Psoas muscle (tissue), 8 donors: ENCODE data around the gene FGFRL1. TPM values are rescaled to one million over a fixed set of nuclear protein-coding genes. Genes with fewer than 3 reads are reported as not detected.
"Not testable (repeated sequence)": the region's sequence is repeated elsewhere in the genome, so short reads cannot be mapped to it uniquely, and the experiment has no call there.

Experiments used
- ATAC-seq, 4 donors: fragments of 200-7000 bp; cut with Tn5 transposase; one replicate each; pipeline ENCODE4 v1.9.1; 2020; ENCODE audit warnings: moderate library complexity in 3 of 4, mild to moderate bottlenecking in 2 of 4
- DNase-seq, 2 donors: peaks; one replicate each; pipeline ENCODE4 v3.0.0-alpha.2; 2020
- H3K27ac ChIP-seq: fragments of 200-600 bp; one replicate; pipeline ENCODE4 v1.8.0; 2022
- H3K27me3 ChIP-seq, 3 donors: fragments of 200-600 bp in 1 of 3; one replicate each; pipeline versions ENCODE4 v1.6.1 to v1.8.0; 2013 to 2022; ENCODE audit warnings: low read length in 2 of 3, mild to moderate bottlenecking in 2 of 3, moderate library complexity in 1 of 3; ENCODE audit not compliant: insufficient read depth in 3 of 3
- H3K36me3 ChIP-seq, 2 donors: fragments of 200-600 bp in 1 of 2; one replicate each; pipeline versions ENCODE4 v1.6.1 to v1.8.0; 2013 to 2022; ENCODE audit warnings: low read depth in 1 of 2, mild to moderate bottlenecking in 1 of 2, moderate library complexity in 1 of 2; ENCODE audit not compliant: insufficient read depth in 1 of 2
- H3K4me1 ChIP-seq: fragments of 200-600 bp; one replicate; pipeline ENCODE4 v1.8.0; 2022
- H3K4me3 ChIP-seq: fragments of 200-600 bp; one replicate; pipeline ENCODE4 v1.8.0; 2022; ENCODE audit warnings: mild to moderate bottlenecking
- H3K9me3 ChIP-seq: fragments of 200-600 bp; one replicate; pipeline ENCODE4 v1.8.0; 2022
- WGBS, 3 donors: extraction: QIAGEN DNeasy Blood & Tissue Kit; methylation state at CpG; one replicate each; pipeline versions ENCODE4 v1.1.6 to v1.1.7; 2013; 5-methylcytosine and 5-hydroxymethylcytosine counted together
- intact Hi-C, 2 donors: fragments of 100-400 bp; cut with DNase I; formaldehyde crosslinking; loops; one replicate each; pipeline versions ENCODE4 v1.11.0 to v1.14.2; 2022
- polyA plus RNA-seq, 3 donors: library from polyadenylated mRNA; stranded (reverse); fragments of 200-250 nt; gene quantifications; one replicate each; pipeline ENCODE4 v1.2.3, GENCODE V29; 2013
- total RNA-seq, 4 donors: library from RNA; stranded (reverse); fragmentation: NEBNext Ultra II Directional in 2 of 4; extraction: Animal tissue kit (Norgen Biotek cat#: 25700) in 2 of 4; gene quantifications; one replicate each; pipeline versions ENCODE4 v1.2.1 to v1.2.4, GENCODE V29; 2021 to 2023
- TF ChIP-seq, protein P1 (sequence below): fragments of 200-600 bp; IDR thresholded peaks from one replicate; pipeline ENCODE4 v1.8.0; 2022; ENCODE audit warnings: antibody characterized with exemption
- donor health status: healthy with polysubstance abuse.
- donor health status: DM: no; HTN: no; CAD: no; lungs with moderate emphysema.
- donor health status: Bipolar disorder and iron deficiency.
- donor health status: healthy.
- donor health status: DM: yes; HTN: yes; CAD: no.
- donor health status: DM: no; HTN: no; CAD: no.
- donor health status: DM: no; HTN: no; CAD: no.
- donor health status: DM: yes; HTN: yes; CAD: no.

Gene FGFRL1
- total and polyA plus RNA-seq, 7 donors: 9.8 to 41.2 (median 15.5) TPM

- 40 to 54% (median 46%) methylated on average over 15 of the region's 15 CpGs for WGBS, 3 donors
- TF ChIP-seq, protein P1, sequence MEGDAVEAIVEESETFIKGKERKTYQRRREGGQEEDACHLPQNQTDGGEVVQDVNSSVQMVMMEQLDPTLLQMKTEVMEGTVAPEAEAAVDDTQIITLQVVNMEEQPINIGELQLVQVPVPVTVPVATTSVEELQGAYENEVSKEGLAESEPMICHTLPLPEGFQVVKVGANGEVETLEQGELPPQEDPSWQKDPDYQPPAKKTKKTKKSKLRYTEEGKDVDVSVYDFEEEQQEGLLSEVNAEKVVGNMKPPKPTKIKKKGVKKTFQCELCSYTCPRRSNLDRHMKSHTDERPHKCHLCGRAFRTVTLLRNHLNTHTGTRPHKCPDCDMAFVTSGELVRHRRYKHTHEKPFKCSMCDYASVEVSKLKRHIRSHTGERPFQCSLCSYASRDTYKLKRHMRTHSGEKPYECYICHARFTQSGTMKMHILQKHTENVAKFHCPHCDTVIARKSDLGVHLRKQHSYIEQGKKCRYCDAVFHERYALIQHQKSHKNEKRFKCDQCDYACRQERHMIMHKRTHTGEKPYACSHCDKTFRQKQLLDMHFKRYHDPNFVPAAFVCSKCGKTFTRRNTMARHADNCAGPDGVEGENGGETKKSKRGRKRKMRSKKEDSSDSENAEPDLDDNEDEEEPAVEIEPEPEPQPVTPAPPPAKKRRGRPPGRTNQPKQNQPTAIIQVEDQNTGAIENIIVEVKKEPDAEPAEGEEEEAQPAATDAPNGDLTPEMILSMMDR: no peak
- Histone ChIP-seq H3K27me3 (peaks cover 0 to 72% (median 15%) of the 10 kb centered on the region in 3 donors), H3K36me3 (no peaks in the 10 kb centered on the region), H3K27ac (no peak overlapping the region), H3K4me1 (peaks cover 7% of the 10 kb centered on the region), H3K9me3 (no peaks in the 10 kb centered on the region), H3K4me3 (no peak overlapping the region)
- ATAC-seq (no peak), DNase-seq (no peak)
- intact Hi-C loops: no loop called here
Measured at GRCh38 chr4:1052231-1052671, 40.8 kb downstream of the FGFRL1 start.

DNA sequence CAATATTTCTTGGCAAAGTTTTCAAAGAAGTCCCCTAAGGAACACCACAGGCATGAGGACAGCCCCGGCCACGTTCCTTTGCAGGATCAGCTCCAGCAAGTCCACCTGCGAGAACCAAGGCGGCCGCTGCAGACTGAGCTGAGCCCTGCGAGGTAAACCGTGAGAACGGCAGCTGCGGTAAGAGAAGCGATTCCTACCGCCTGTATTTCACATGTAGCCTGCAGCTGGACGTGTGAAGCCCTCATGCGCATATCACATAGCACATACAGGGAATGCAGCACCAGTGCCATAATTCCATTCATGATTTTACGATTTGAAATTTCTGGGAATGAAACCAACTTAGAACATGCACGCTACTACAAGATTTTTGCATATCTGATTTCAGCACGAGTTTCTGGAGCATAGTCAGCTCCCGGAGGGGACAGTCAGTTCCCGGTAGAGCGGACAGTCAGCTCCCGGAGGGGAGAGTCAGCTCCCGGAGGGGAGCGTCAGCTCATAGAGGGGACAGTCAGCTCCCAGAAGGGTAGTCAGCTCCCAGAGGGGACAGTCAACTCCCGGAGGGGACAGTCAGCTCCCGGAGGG is 41.7 kb downstream of the FGFRL1 start:
- Histone ChIP-seq H3K9me3 (no peaks in the 10 kb centered on the region), H3K4me3 (peak overlapping the region; percentile 13), H3K4me1 (peaks cover 7% of the 10 kb centered on the region), H3K27ac (no peak overlapping the region), H3K27me3 (peaks cover 0 to 71% (median 15%) of the 10 kb centered on the region in 3 donors), H3K36me3 (no peaks in the 10 kb centered on the region)
- intact Hi-C loops: no loop called here
- TF ChIP-seq, protein P1: no peak
- WGBS, 3 donors: 16 to 27% (median 18%) methylated on average over 24 of the region's 24 CpGs
- ATAC-seq: peak; percentile 39 to 83 (median 57)
- DNase-seq: no peak

DNA sequence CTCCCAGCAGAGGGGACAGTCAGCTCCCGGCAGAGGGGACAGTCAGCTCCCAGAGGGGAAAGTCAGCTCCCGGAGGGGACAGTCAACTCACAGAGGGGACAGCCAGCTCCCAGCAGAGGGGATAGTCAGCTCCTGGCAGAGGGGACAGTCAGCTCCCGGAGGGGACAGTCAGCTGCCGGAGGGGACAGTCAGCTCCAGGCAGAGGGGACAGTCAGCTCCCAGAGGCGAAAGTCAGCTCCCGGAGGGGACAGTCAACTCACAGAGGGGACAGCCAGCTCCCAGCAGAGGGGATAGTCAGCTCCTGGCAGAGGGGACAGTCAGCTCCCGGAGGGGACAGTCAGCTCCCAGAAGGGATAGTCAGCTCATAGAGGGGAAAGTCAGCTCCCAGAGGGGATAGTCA is 42.5 kb downstream of the FGFRL1 start:
- H3K9me3 ChIP-seq, intact Hi-C loops, H3K4me1 ChIP-seq, ATAC-seq, H3K36me3 ChIP-seq, DNase-seq, H3K4me3 ChIP-seq, H3K27ac ChIP-seq: not testable (repeated sequence)
- WGBS, 3 donors: 22 to 31% (median 28%) methylated on average over 6 to 7 of the region's 7 CpGs
- H3K27me3 ChIP-seq: peaks cover 0 to 71% (median 13%) of the 10 kb centered on the region in 3 donors

GRCh38 chr4:1054696-1055242 is 43.3 kb downstream of the FGFRL1 start:
- H3K4me3 ChIP-seq, H3K36me3 ChIP-seq, H3K4me1 ChIP-seq, H3K9me3 ChIP-seq, DNase-seq, intact Hi-C loops, ATAC-seq, H3K27ac ChIP-seq: not testable (repeated sequence)
- 25 to 43% methylated on average over 1 to 8 of the region's 11 CpGs; no CpG with 5 or more reads in 1 of the 3 donors for WGBS, 3 donors
- H3K27me3 ChIP-seq: peaks cover 0 to 63% (median 12%) of the 10 kb centered on the region in 3 donors

DNA sequence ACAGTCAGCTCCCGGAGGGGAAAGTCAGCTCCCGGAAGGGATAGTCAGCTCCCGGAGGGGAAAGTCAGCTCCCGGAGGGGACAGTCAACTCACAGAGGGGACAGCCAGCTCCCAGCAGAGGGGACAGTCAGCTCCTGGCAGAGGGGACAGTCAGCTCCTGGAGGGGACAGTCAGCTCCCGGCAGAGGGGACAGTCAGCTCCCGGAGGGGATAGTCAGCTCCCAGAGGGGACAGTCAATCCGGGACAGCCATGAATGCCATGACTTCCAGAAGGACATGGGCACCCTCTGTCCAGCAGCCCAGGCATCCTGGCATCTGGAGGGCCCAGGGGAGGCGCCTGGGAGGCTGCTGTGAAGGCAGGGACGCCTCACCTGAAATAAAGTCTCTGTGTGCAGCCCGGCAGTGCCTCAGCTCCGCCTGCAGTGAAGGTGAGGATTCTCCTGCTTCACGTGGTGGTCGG is 43.8 kb downstream of the FGFRL1 start:
- H3K4me3 ChIP-seq, H3K27ac ChIP-seq, H3K9me3 ChIP-seq, H3K36me3 ChIP-seq, DNase-seq, H3K4me1 ChIP-seq, intact Hi-C loops, ATAC-seq: not testable (repeated sequence)
- H3K27me3 ChIP-seq: peaks cover 0 to 63% (median 10%) of the 10 kb centered on the region in 3 donors
- WGBS, 3 donors: 43 to 54% (median 51%) methylated on average over 12 to 13 of the region's 13 CpGs
